GM23338 (cell line): ENCODE results near the gene SCN2A. TPM values are rescaled to one million over a fixed set of nuclear protein-coding genes. Genes with fewer than 3 reads are reported as not detected.

Source experiments
- ATAC-seq: fragments of 200-7000 bp; cut with Tn5 transposase; 3 replicates; pipeline ENCODE4 v1.9.1; 2020
- DNase-seq: peaks from one replicate; pipeline ENCODE4 v3.0.0-alpha.2; 2015; ENCODE audit warnings: low spot score
- H2AFZ ChIP-seq: fragments of 200-600 bp; sonication (generic); 2 replicates; pipeline ENCODE4 v1.8.0; 2016; ENCODE audit warnings: antibody characterized with exemption, mild to moderate bottlenecking, moderate library complexity
- H3F3A ChIP-seq: fragments of 200-600 bp; sonication (generic); replicated peaks from 2 replicates; pipeline ENCODE4 v1.8.0; 2017; ENCODE audit warnings: antibody characterized with exemption, mixed run types, low read depth
- H3K27ac ChIP-seq: fragments of 200-600 bp; sonication (generic); 2 replicates; pipeline ENCODE4 v1.6.1; 2016; ENCODE audit warnings: low read depth
- H3K27me3 ChIP-seq: fragments of 200-600 bp; sonication (generic); 2 replicates; pipeline ENCODE4 v1.8.0; 2016; ENCODE audit warnings: mild to moderate bottlenecking, mixed run types, moderate library complexity; ENCODE audit not compliant: insufficient read depth
- H3K36me3 ChIP-seq: fragments of 200-600 bp; sonication (generic); 2 replicates; pipeline ENCODE4 v1.8.0; 2016; ENCODE audit warnings: mild to moderate bottlenecking; ENCODE audit not compliant: insufficient read depth
- H3K4me1 ChIP-seq: fragments of 200-600 bp; sonication (generic); 2 replicates; pipeline ENCODE4 v1.8.0; 2016; ENCODE audit warnings: mild to moderate bottlenecking, moderate library complexity; ENCODE audit not compliant: insufficient read depth
- H3K4me2 ChIP-seq: fragments of 200-600 bp; sonication (generic); 2 replicates; pipeline ENCODE4 v1.7.1; 2017; ENCODE audit warnings: mixed run types
- H3K4me3 ChIP-seq: fragments of 200-600 bp; sonication (generic); 2 replicates; pipeline ENCODE4 v1.6.1; 2016; ENCODE audit warnings: mixed run types
- H3K79me2 ChIP-seq: fragments of 200-600 bp; sonication (generic); replicated peaks from 2 replicates; pipeline ENCODE4 v1.8.0; 2017; ENCODE audit warnings: mild to moderate bottlenecking; ENCODE audit not compliant: insufficient read depth
- H3K9me2 ChIP-seq: fragments of 200-600 bp; sonication (generic); 2 replicates; pipeline ENCODE4 v1.8.0; 2017; ENCODE audit not compliant: insufficient read depth
- H4K20me1 ChIP-seq: fragments of 200-600 bp; sonication (generic); replicated peaks from 2 replicates; pipeline ENCODE4 v1.8.0; 2017; ENCODE audit warnings: mild to moderate bottlenecking; ENCODE audit not compliant: insufficient read depth
- H3K27ac Mint-ChIP-seq: 2 replicates; pipeline ENCODE4 v1.8.0; 2020; ENCODE audit warnings: inconsistent platforms, mild to moderate bottlenecking, moderate library complexity, mixed read lengths
- H3K27me3 Mint-ChIP-seq: 3 replicates; pipeline ENCODE4 v1.8.0; 2022; ENCODE audit warnings: low read depth, mild to moderate bottlenecking, moderate library complexity, mixed read lengths, inconsistent platforms; ENCODE audit not compliant: insufficient read depth, poor library complexity
- H3K36me3 Mint-ChIP-seq: 3 replicates; pipeline ENCODE4 v1.8.0; 2021; ENCODE audit warnings: low read depth, mild to moderate bottlenecking, inconsistent platforms, moderate library complexity, mixed read lengths
- H3K4me1 Mint-ChIP-seq: 3 replicates; pipeline ENCODE4 v1.8.0; 2020; ENCODE audit warnings: mild to moderate bottlenecking, inconsistent platforms, mixed read lengths
- H3K4me3 Mint-ChIP-seq: 3 replicates; pipeline ENCODE4 v1.8.0; 2021; ENCODE audit warnings: moderate library complexity, mild to moderate bottlenecking, inconsistent platforms, mixed read lengths
- H3K9me3 Mint-ChIP-seq: 3 replicates; pipeline ENCODE4 v1.8.0; 2020; ENCODE audit warnings: moderate library complexity, mild to moderate bottlenecking, inconsistent platforms, mixed read lengths
- EZH2phosphoT487 ChIP-seq: fragments of 200-600 bp; sonication (generic); IDR thresholded peaks from one replicate; pipeline ENCODE4 v1.8.1; 2018; ENCODE audit warnings: antibody characterized with exemption; ENCODE audit not compliant: unreplicated experiment
- POLR2AphosphoS5 ChIP-seq: IDR thresholded peaks from 2 replicates; pipeline ENCODE4 v1.6.1; 2016; ENCODE audit warnings: antibody characterized with exemption, low read depth
- REST ChIP-seq: IDR thresholded peaks from one replicate; pipeline ENCODE4 v1.6.1; 2018; ENCODE audit warnings: antibody characterized with exemption; ENCODE audit not compliant: unreplicated experiment
- STAT1 ChIP-seq: IDR thresholded peaks from one replicate; pipeline ENCODE4 v1.6.1; 2016; ENCODE audit warnings: antibody characterized with exemption; ENCODE audit not compliant: unreplicated experiment
- ZNF331 ChIP-seq: fragments of 250-450 bp; sonication (Bioruptor Pico); IDR thresholded peaks from 2 replicates; pipeline ENCODE4 v1.5.0; 2020; ENCODE audit warnings: low read depth, mild to moderate bottlenecking, moderate library complexity
- polyA plus RNA-seq: library from polyadenylated mRNA; unstranded; fragments of >200 nt; fragmentation: Nextera tagmentation; extraction: Ambion mirVana; gene quantifications from 2 replicates; pipeline ENCODE4 v1.2.1, GENCODE V29; 2016
- total RNA-seq: library from RNA; depleted of rRNA; stranded (reverse); fragments of >200 nt; shearing (Covaris generic); gene quantifications from 2 replicates; pipeline ENCODE4 v1.2.3, GENCODE V29; 2014
- TF ChIP-seq, protein P1 (sequence below), 2 experiments: fragments of 200-600 bp in 1 of 2; sonication (generic) in 1 of 2; conservative IDR thresholded peaks; 2 replicates each; pipeline versions ENCODE4 v1.5.1 to v1.6.1; 2016 to 2017; ENCODE audit warnings: antibody characterized with exemption in 2 of 2, low read depth in 2 of 2, mild to moderate bottlenecking in 2 of 2, moderate library complexity in 1 of 2

Gene SCN2A
- total and polyA plus RNA-seq, 2 experiments from 2014 or later = 0.45 to 0.52 TPM

GRCh38 chr2:165432234-165432966, 193.2 kb downstream of the SCN2A start:
- peak; percentile 41 for DNase-seq
- peak; percentile 64 for ATAC-seq
- TF ChIP-seq STAT1 = no peak
- TF ChIP-seq POLR2AphosphoS5 = no peak
- TF ChIP-seq, protein P1, sequence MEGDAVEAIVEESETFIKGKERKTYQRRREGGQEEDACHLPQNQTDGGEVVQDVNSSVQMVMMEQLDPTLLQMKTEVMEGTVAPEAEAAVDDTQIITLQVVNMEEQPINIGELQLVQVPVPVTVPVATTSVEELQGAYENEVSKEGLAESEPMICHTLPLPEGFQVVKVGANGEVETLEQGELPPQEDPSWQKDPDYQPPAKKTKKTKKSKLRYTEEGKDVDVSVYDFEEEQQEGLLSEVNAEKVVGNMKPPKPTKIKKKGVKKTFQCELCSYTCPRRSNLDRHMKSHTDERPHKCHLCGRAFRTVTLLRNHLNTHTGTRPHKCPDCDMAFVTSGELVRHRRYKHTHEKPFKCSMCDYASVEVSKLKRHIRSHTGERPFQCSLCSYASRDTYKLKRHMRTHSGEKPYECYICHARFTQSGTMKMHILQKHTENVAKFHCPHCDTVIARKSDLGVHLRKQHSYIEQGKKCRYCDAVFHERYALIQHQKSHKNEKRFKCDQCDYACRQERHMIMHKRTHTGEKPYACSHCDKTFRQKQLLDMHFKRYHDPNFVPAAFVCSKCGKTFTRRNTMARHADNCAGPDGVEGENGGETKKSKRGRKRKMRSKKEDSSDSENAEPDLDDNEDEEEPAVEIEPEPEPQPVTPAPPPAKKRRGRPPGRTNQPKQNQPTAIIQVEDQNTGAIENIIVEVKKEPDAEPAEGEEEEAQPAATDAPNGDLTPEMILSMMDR (conservative IDR thresholded peaks at IDR 0.05; ENCODE audit: low read depth in 2 of 2) = no peak
- H3K4me3 ChIP-seq = no peak overlapping the region
- Mint-ChIP-seq H3K4me3 (no peak overlapping the region), H3K27ac (no peak overlapping the region), H3K27me3 (peaks cover 6% of the 10 kb centered on the region), H3K9me3 (peaks cover 2% of the 10 kb centered on the region; the same call in 1 of the 3 replicates), H3K4me1 (peaks cover 24% of the 10 kb centered on the region), H3K36me3 (no peaks in the 10 kb centered on the region; the same call in 1 of the 3 replicates)
- no peak overlapping the region for H3K27ac ChIP-seq
- H3F3A ChIP-seq = no peaks in the 10 kb centered on the region
- no peaks in the 10 kb centered on the region for H3K79me2 ChIP-seq
- H3K27me3 ChIP-seq = no peaks in the 10 kb centered on the region
- H3K9me2 ChIP-seq = no peaks in the 10 kb centered on the region
- H3K4me2 ChIP-seq = 0 out of 2 replicates have a peak overlapping the region, but pooled peaks have one; percentile 3
- no peak overlapping the region for H2AFZ ChIP-seq
- no peaks in the 10 kb centered on the region for H3K36me3 ChIP-seq
- no peaks in the 10 kb centered on the region for H4K20me1 ChIP-seq
- peaks cover 32% of the 10 kb centered on the region for H3K4me1 ChIP-seq

GRCh38 chr2:165434865-165435496, 195.8 kb downstream of the SCN2A start:
- Histone ChIP-seq H3K4me3 (no peak overlapping the region), H3K4me2 (peak overlapping the region; percentile 13), H4K20me1 (no peaks in the 10 kb centered on the region), H2AFZ (no peak overlapping the region), H3K36me3 (no peaks in the 10 kb centered on the region), H3K79me2 (no peaks in the 10 kb centered on the region), H3F3A (no peaks in the 10 kb centered on the region), H3K27me3 (no peaks in the 10 kb centered on the region), H3K27ac (no peak overlapping the region), H3K9me2 (no peaks in the 10 kb centered on the region), H3K4me1 (peaks cover 32% of the 10 kb centered on the region)
- Mint-ChIP-seq H3K4me1 (peaks cover 24% of the 10 kb centered on the region), H3K27ac (no peak overlapping the region), H3K4me3 (no peak overlapping the region), H3K27me3 (peaks cover 4% of the 10 kb centered on the region), H3K36me3 (no peaks in the 10 kb centered on the region), H3K9me3 (no peaks in the 10 kb centered on the region)
- TF ChIP-seq REST (no peak), EZH2phosphoT487 (no peak), ZNF331 (CRISPR knock-in tag) (no peak)
- ATAC-seq = peak; percentile 75
- DNase-seq = no peak
